SJCRH30 (cell line): ENCODE measurements around the gene BBS9. TPM values are rescaled to one million over a fixed set of nuclear protein-coding genes. Genes with fewer than 3 reads are reported as not detected.

Source experiments
- DNase-seq, 2 experiments: peaks; one replicate each; pipeline ENCODE4 v3.0.0-alpha.2; 2015 to 2020
- H3K27ac ChIP-seq: fragments of 250-450 bp; sonication (Bioruptor Pico); 2 replicates; pipeline ENCODE4 v1.5.1; 2020; ENCODE audit warnings: mild to moderate bottlenecking, moderate library complexity
- H3K27me3 ChIP-seq: fragments of 250-450 bp; sonication (Bioruptor Pico); 2 replicates; pipeline ENCODE4 v1.5.1; 2020; ENCODE audit warnings: mild to moderate bottlenecking, moderate library complexity
- H3K36me3 ChIP-seq: fragments of 250-450 bp; sonication (Bioruptor Pico); 2 replicates; pipeline ENCODE4 v1.5.1; 2020; ENCODE audit warnings: mild to moderate bottlenecking, moderate library complexity
- H3K4me1 ChIP-seq: fragments of 250-450 bp; sonication (Bioruptor Pico); 2 replicates; pipeline ENCODE4 v1.5.1; 2020; ENCODE audit warnings: mild to moderate bottlenecking, moderate library complexity
- H3K4me3 ChIP-seq: fragments of 250-450 bp; sonication (Bioruptor Pico); 2 replicates; pipeline ENCODE4 v1.5.1; 2020; ENCODE audit warnings: mild to moderate bottlenecking, moderate library complexity
- H3K9me3 ChIP-seq: fragments of 250-450 bp; sonication (Bioruptor Pico); replicated peaks from 2 replicates; pipeline ENCODE4 v1.5.1; 2020; ENCODE audit warnings: mild to moderate bottlenecking, moderate library complexity
- total RNA-seq: library from RNA; depleted of rRNA; stranded (reverse); fragments of >200 nt; shearing (Covaris generic); gene quantifications from 2 replicates; pipeline ENCODE4 v1.2.3, GENCODE V29; 2014

The BBS9 gene
- total RNA-seq, 1 experiment from 2014 or later, result 9.3 TPM

- H3K27ac ChIP-seq, result no peak overlapping the region
- peak in 1 of 2 experiments; percentile 16 for DNase-seq
- H3K4me3 ChIP-seq, result no peak overlapping the region
- H3K36me3 ChIP-seq, result no peaks in the 10 kb centered on the region
- no peaks in the 10 kb centered on the region for H3K27me3 ChIP-seq
- peaks cover 16% of the 10 kb centered on the region for H3K4me1 ChIP-seq
- H3K9me3 ChIP-seq, result no peaks in the 10 kb centered on the region
Observed at GRCh38 chr7:33422825-33423645, 293.7 kb downstream of the BBS9 start.

- no peak overlapping the region for H3K27ac ChIP-seq
- H3K9me3 ChIP-seq, result no peaks in the 10 kb centered on the region
- no peaks in the 10 kb centered on the region for H3K36me3 ChIP-seq
- peak; percentile 30 to 67 for DNase-seq
- no peak overlapping the region for H3K4me3 ChIP-seq
- H3K27me3 ChIP-seq, result no peaks in the 10 kb centered on the region
- peaks cover 10% of the 10 kb centered on the region for H3K4me1 ChIP-seq
Observed at GRCh38 chr7:33423646-33424020, 294.3 kb downstream of the BBS9 start.

GRCh38 chr7:33425395-33425794 is 296.0 kb downstream of the BBS9 start:
- H3K4me3 ChIP-seq, result no peak overlapping the region
- no peak overlapping the region for H3K27ac ChIP-seq
- DNase-seq, result no peak
- H3K4me1 ChIP-seq, result no peaks in the 10 kb centered on the region
- no peaks in the 10 kb centered on the region for H3K27me3 ChIP-seq
- H3K36me3 ChIP-seq, result no peaks in the 10 kb centered on the region
- H3K9me3 ChIP-seq, result no peaks in the 10 kb centered on the region

- H3K27me3 ChIP-seq, result no peaks in the 10 kb centered on the region
- no peak overlapping the region for H3K4me3 ChIP-seq
- no peaks in the 10 kb centered on the region for H3K9me3 ChIP-seq
- no peaks in the 10 kb centered on the region for H3K4me1 ChIP-seq
- H3K36me3 ChIP-seq, result no peaks in the 10 kb centered on the region
- no peak for DNase-seq
- no peak overlapping the region for H3K27ac ChIP-seq
Observed at GRCh38 chr7:33425929-33426678, 296.7 kb downstream of the BBS9 start.

GRCh38 chr7:33428415-33428814 is 299.1 kb downstream of the BBS9 start:
- Histone ChIP-seq H3K27ac (no peak overlapping the region), H3K4me1 (no peaks in the 10 kb centered on the region), H3K27me3 (no peaks in the 10 kb centered on the region), H3K4me3 (no peak overlapping the region), H3K36me3 (no peaks in the 10 kb centered on the region), H3K9me3 (no peaks in the 10 kb centered on the region)
- DNase-seq, result no peak

GRCh38 chr7:33431543-33431942 is 302.2 kb downstream of the BBS9 start:
- H3K9me3 ChIP-seq, result no peaks in the 10 kb centered on the region
- H3K4me1 ChIP-seq, result no peaks in the 10 kb centered on the region
- no peak overlapping the region for H3K27ac ChIP-seq
- DNase-seq, result no peak
- H3K27me3 ChIP-seq, result no peaks in the 10 kb centered on the region
- no peaks in the 10 kb centered on the region for H3K36me3 ChIP-seq
- H3K4me3 ChIP-seq, result no peak overlapping the region

- no peaks in the 10 kb centered on the region for H3K9me3 ChIP-seq
- no peak overlapping the region for H3K27ac ChIP-seq
- no peak overlapping the region for H3K4me3 ChIP-seq
- H3K4me1 ChIP-seq, result no peaks in the 10 kb centered on the region
- no peak for DNase-seq
- no peaks in the 10 kb centered on the region for H3K27me3 ChIP-seq
- no peaks in the 10 kb centered on the region for H3K36me3 ChIP-seq
Observed at GRCh38 chr7:33432821-33433220, 303.5 kb downstream of the BBS9 start.

- no peaks in the 10 kb centered on the region for H3K27me3 ChIP-seq
- no peak overlapping the region for H3K4me3 ChIP-seq
- no peak overlapping the region for H3K27ac ChIP-seq
- H3K4me1 ChIP-seq, result no peaks in the 10 kb centered on the region
- H3K36me3 ChIP-seq, result no peaks in the 10 kb centered on the region
- no peaks in the 10 kb centered on the region for H3K9me3 ChIP-seq
- DNase-seq, result no peak
Observed at GRCh38 chr7:33433357-33433756, 304.0 kb downstream of the BBS9 start.

- no peaks in the 10 kb centered on the region for H3K4me1 ChIP-seq
- no peaks in the 10 kb centered on the region for H3K36me3 ChIP-seq
- H3K4me3 ChIP-seq, result no peak overlapping the region
- no peak overlapping the region for H3K27ac ChIP-seq
- H3K27me3 ChIP-seq, result no peaks in the 10 kb centered on the region
- DNase-seq, result no peak
- no peaks in the 10 kb centered on the region for H3K9me3 ChIP-seq
Observed at GRCh38 chr7:33444511-33444910, 315.1 kb downstream of the BBS9 start.

GRCh38 chr7:33446551-33446950 is 317.2 kb downstream of the BBS9 start:
- no peak for DNase-seq
- Histone ChIP-seq H3K4me3 (no peak overlapping the region), H3K4me1 (no peaks in the 10 kb centered on the region), H3K27me3 (no peaks in the 10 kb centered on the region), H3K27ac (no peak overlapping the region), H3K9me3 (no peaks in the 10 kb centered on the region), H3K36me3 (no peaks in the 10 kb centered on the region)

- Histone ChIP-seq H3K27ac (no peak overlapping the region), H3K4me1 (no peaks in the 10 kb centered on the region), H3K27me3 (no peaks in the 10 kb centered on the region), H3K36me3 (no peaks in the 10 kb centered on the region), H3K9me3 (no peaks in the 10 kb centered on the region), H3K4me3 (no peak overlapping the region)
- no peak for DNase-seq
Observed at GRCh38 chr7:33448035-33448434, 318.7 kb downstream of the BBS9 start.

- Histone ChIP-seq H3K27ac (no peak overlapping the region), H3K4me1 (no peaks in the 10 kb centered on the region), H3K27me3 (no peaks in the 10 kb centered on the region), H3K9me3 (no peaks in the 10 kb centered on the region), H3K36me3 (no peaks in the 10 kb centered on the region), H3K4me3 (no peak overlapping the region)
- no peak for DNase-seq
Observed at GRCh38 chr7:33449847-33450246, 320.5 kb downstream of the BBS9 start.

- Histone ChIP-seq H3K27ac (no peak overlapping the region), H3K27me3 (no peaks in the 10 kb centered on the region), H3K9me3 (no peaks in the 10 kb centered on the region), H3K4me3 (no peak overlapping the region), H3K4me1 (no peaks in the 10 kb centered on the region), H3K36me3 (no peaks in the 10 kb centered on the region)
- no peak for DNase-seq
Observed at GRCh38 chr7:33452805-33453502, 323.6 kb downstream of the BBS9 start.

- Histone ChIP-seq H3K36me3 (no peaks in the 10 kb centered on the region), H3K27ac (no peak overlapping the region), H3K27me3 (no peaks in the 10 kb centered on the region), H3K4me1 (no peaks in the 10 kb centered on the region), H3K4me3 (no peak overlapping the region), H3K9me3 (no peaks in the 10 kb centered on the region)
- DNase-seq, result no peak
Observed at GRCh38 chr7:33457039-33457438, 327.7 kb downstream of the BBS9 start.

GRCh38 chr7:33458581-33458980 is 329.2 kb downstream of the BBS9 start:
- H3K27me3 ChIP-seq, result no peaks in the 10 kb centered on the region
- H3K36me3 ChIP-seq, result no peaks in the 10 kb centered on the region
- H3K9me3 ChIP-seq, result no peaks in the 10 kb centered on the region
- no peak overlapping the region for H3K4me3 ChIP-seq
- H3K4me1 ChIP-seq, result no peaks in the 10 kb centered on the region
- H3K27ac ChIP-seq, result no peak overlapping the region
- no peak for DNase-seq
